BLaER1 treated with 17β-estradiol and CSF1 and Interleukin-3, amounts not matched to agents 10 nM and 100 nM (cell line): ENCODE results near the gene FCRL2.
"Not testable (repeated sequence)": the region's sequence is repeated elsewhere in the genome, so short reads cannot be mapped to it uniquely, and the experiment has no call there.

Source experiments
- H3K27ac ChIP-seq, 11 experiments: shearing (Covaris generic); formaldehyde crosslinking; 2 replicates each; pipeline ENCODE4 v1.8.1; 2022
- H3K27me3 ChIP-seq, 11 experiments: shearing (Covaris generic); formaldehyde crosslinking; 2 replicates each; pipeline ENCODE4 v1.8.1; 2022
- H3K36me3 ChIP-seq, 11 experiments: shearing (Covaris generic); formaldehyde crosslinking; 2 replicates each; pipeline ENCODE4 v1.8.1; 2022
- H3K4me1 ChIP-seq, 10 experiments: shearing (Covaris generic); formaldehyde crosslinking; 2 replicates each; pipeline ENCODE4 v1.8.1; 2022
- H3K4me2 ChIP-seq, 11 experiments: shearing (Covaris generic); formaldehyde crosslinking; 2 replicates each; pipeline ENCODE4 v1.8.1; 2022
- H3K4me3 ChIP-seq, 10 experiments: shearing (Covaris generic); formaldehyde crosslinking; 2 replicates each; pipeline ENCODE4 v1.8.1; 2022
- H3K9ac ChIP-seq, 11 experiments: shearing (Covaris generic); formaldehyde crosslinking; 2 replicates each; pipeline ENCODE4 v1.8.1; 2022
- H3K9me3 ChIP-seq, 11 experiments: shearing (Covaris generic); formaldehyde crosslinking; replicated peaks in 1 of 11; 2 replicates each; pipeline ENCODE4 v1.8.1; 2022
- H4K20me1 ChIP-seq, 11 experiments: shearing (Covaris generic); formaldehyde crosslinking; 2 replicates each; pipeline ENCODE4 v1.8.1; 2022
- Cebpa-rat ChIP-seq, 11 experiments: shearing (Covaris generic); IDR thresholded peaks; 2 replicates each; pipeline ENCODE4 v1.8.1; 2022

The FCRL2 gene

GRCh38 chr1:157770442-157771043, 6.4 kb downstream of the FCRL2 start:
- H3K9ac ChIP-seq: no peak overlapping the region
- TF ChIP-seq Cebpa-rat (IDR thresholded peaks at IDR 0.05): no peak
- H3K36me3 ChIP-seq: no peaks in the 10 kb centered on the region
- H3K4me1 ChIP-seq: peaks cover 13 to 44% (median 30%) of the 10 kb centered on the region in 10 experiments
- H3K4me3 ChIP-seq: no peak overlapping the region
- H3K9me3 ChIP-seq: no peaks in the 10 kb centered on the region
- no peak overlapping the region for H3K27ac ChIP-seq
- peaks cover 0 to 77% (median 0%) of the 10 kb centered on the region in 11 experiments; a peak in 4 of 22 replicates for H3K27me3 ChIP-seq
- H4K20me1 ChIP-seq: peaks cover 0 to 6% (median 0%) of the 10 kb centered on the region in 11 experiments; a peak in 2 of 22 replicates
- H3K4me2 ChIP-seq: peak overlapping the region in 4 of 11 experiments; percentile 10 to 84 (median 36); a peak in 2 of 22 replicates

- H4K20me1 ChIP-seq: no peaks in the 10 kb centered on the region
- no peak for TF ChIP-seq Cebpa-rat (IDR thresholded peaks at IDR 0.05)
- H3K4me1 ChIP-seq: peaks cover 8 to 13% (median 11%) of the 10 kb centered on the region in 10 experiments; a peak in 19 of 20 replicates
- no peaks in the 10 kb centered on the region for H3K9me3 ChIP-seq
- no peak overlapping the region for H3K27ac ChIP-seq
- H3K9ac ChIP-seq: no peak overlapping the region
- H3K4me3 ChIP-seq: no peak overlapping the region
- no peaks in the 10 kb centered on the region for H3K36me3 ChIP-seq
- H3K27me3 ChIP-seq: peaks cover 0 to 54% (median 0%) of the 10 kb centered on the region in 11 experiments; a peak in 4 of 22 replicates
- peak overlapping the region in 5 of 11 experiments; percentile 23 to 48 (median 40); a peak in 6 of 22 replicates for H3K4me2 ChIP-seq
Observed at GRCh38 chr1:157766792-157767191, 10.1 kb downstream of the FCRL2 start.

- H3K27me3 ChIP-seq: no peaks in the 10 kb centered on the region
- H3K4me2 ChIP-seq: peak overlapping the region in 3 of 11 experiments; percentile 19 to 35 (median 20); a peak in 3 of 22 replicates
- no peaks in the 10 kb centered on the region for H4K20me1 ChIP-seq
- no peak overlapping the region for H3K4me3 ChIP-seq
- no peaks in the 10 kb centered on the region for H3K36me3 ChIP-seq
- peaks cover 0 to 8% (median 4%) of the 10 kb centered on the region in 10 experiments; a peak in 6 of 20 replicates for H3K4me1 ChIP-seq
- TF ChIP-seq Cebpa-rat (IDR thresholded peaks at IDR 0.05): no peak
- H3K9ac ChIP-seq: no peak overlapping the region
- H3K27ac ChIP-seq: no peak overlapping the region
- peaks cover 20 to 33% (median 29%) of the 10 kb centered on the region in 11 experiments for H3K9me3 ChIP-seq
Observed at GRCh38 chr1:157758018-157758417, 18.9 kb downstream of the FCRL2 start.

GRCh38 chr1:157753611-157754010, 23.3 kb downstream of the FCRL2 start:
- H3K9ac ChIP-seq: no peak overlapping the region
- H3K9me3 ChIP-seq: peaks cover 2 to 15% (median 12%) of the 10 kb centered on the region in 11 experiments; a peak in 21 of 22 replicates
- H3K27ac ChIP-seq: no peak overlapping the region
- TF ChIP-seq Cebpa-rat (IDR thresholded peaks at IDR 0.05): no peak
- H3K36me3 ChIP-seq: no peaks in the 10 kb centered on the region
- H3K4me3 ChIP-seq: no peak overlapping the region
- no peaks in the 10 kb centered on the region for H3K27me3 ChIP-seq
- peaks cover 0 to 8% (median 4%) of the 10 kb centered on the region in 10 experiments; a peak in 6 of 20 replicates for H3K4me1 ChIP-seq
- no peaks in the 10 kb centered on the region for H4K20me1 ChIP-seq
- H3K4me2 ChIP-seq: no peak overlapping the region

- H3K4me2 ChIP-seq: no peak overlapping the region
- H3K4me3 ChIP-seq: no peak overlapping the region
- no peak for TF ChIP-seq Cebpa-rat (IDR thresholded peaks at IDR 0.05)
- no peaks in the 10 kb centered on the region for H4K20me1 ChIP-seq
- H3K27me3 ChIP-seq: no peaks in the 10 kb centered on the region
- no peaks in the 10 kb centered on the region for H3K9me3 ChIP-seq
- H3K9ac ChIP-seq: no peak overlapping the region
- no peak overlapping the region for H3K27ac ChIP-seq
- 0 out of 20 replicates have a peak, but pooled peaks cover 0 to 4% (median 0%) of the 10 kb centered on the region in 10 experiments for H3K4me1 ChIP-seq
- H3K36me3 ChIP-seq: no peaks in the 10 kb centered on the region
Observed at GRCh38 chr1:157751283-157751682, 25.6 kb downstream of the FCRL2 start.

GRCh38 chr1:157748262-157748817, 28.6 kb downstream of the FCRL2 start:
- 0 out of 20 replicates have a peak, but pooled peaks cover 0 to 4% (median 0%) of the 10 kb centered on the region in 10 experiments for H3K4me1 ChIP-seq
- H3K9ac ChIP-seq: no peak overlapping the region
- no peak overlapping the region for H3K4me2 ChIP-seq
- no peak for TF ChIP-seq Cebpa-rat (IDR thresholded peaks at IDR 0.05)
- H3K27ac ChIP-seq: no peak overlapping the region
- no peaks in the 10 kb centered on the region for H3K27me3 ChIP-seq
- H4K20me1 ChIP-seq: no peaks in the 10 kb centered on the region
- H3K36me3 ChIP-seq: no peaks in the 10 kb centered on the region
- no peak overlapping the region for H3K4me3 ChIP-seq
- no peaks in the 10 kb centered on the region for H3K9me3 ChIP-seq

GRCh38 chr1:157739229-157739901, 37.6 kb downstream of the FCRL2 start:
- H3K27me3 ChIP-seq: no peaks in the 10 kb centered on the region
- no peak overlapping the region for H3K27ac ChIP-seq
- peaks cover 0 to 5% (median 0%) of the 10 kb centered on the region in 11 experiments; a peak in 2 of 22 replicates for H3K9me3 ChIP-seq
- H3K36me3 ChIP-seq: no peaks in the 10 kb centered on the region
- H3K4me2 ChIP-seq: no peak overlapping the region
- H4K20me1 ChIP-seq: no peaks in the 10 kb centered on the region
- peaks cover 0 to 12% (median under 1%) of the 10 kb centered on the region in 10 experiments; a peak in 8 of 20 replicates for H3K4me1 ChIP-seq
- H3K4me3 ChIP-seq: no peak overlapping the region
- no peak overlapping the region for H3K9ac ChIP-seq
- no peak for TF ChIP-seq Cebpa-rat (IDR thresholded peaks at IDR 0.05)

- H3K27me3 ChIP-seq, H3K36me3 ChIP-seq, H3K4me3 ChIP-seq, H3K4me2 ChIP-seq, H3K9ac ChIP-seq, H4K20me1 ChIP-seq, H3K27ac ChIP-seq: not testable (repeated sequence)
- peaks cover 0 to 18% (median 7%) of the 10 kb centered on the region in 11 experiments; a peak in 9 of 22 replicates for H3K9me3 ChIP-seq
- peaks cover 0 to 33% (median 2%) of the 10 kb centered on the region in 10 experiments; a peak in 8 of 20 replicates for H3K4me1 ChIP-seq
Observed at GRCh38 chr1:157735991-157736390, 40.9 kb downstream of the FCRL2 start.

GRCh38 chr1:157734321-157734720, 42.6 kb downstream of the FCRL2 start:
- peak overlapping the region in 4 of 11 experiments; percentile 46 to 85 (median 72); a peak in 6 of 22 replicates for H3K27ac ChIP-seq
- no peaks in the 10 kb centered on the region for H3K36me3 ChIP-seq
- H3K4me3 ChIP-seq: no peak overlapping the region
- no peaks in the 10 kb centered on the region for H3K27me3 ChIP-seq
- H3K9me3 ChIP-seq: peaks cover 0 to 18% (median 7%) of the 10 kb centered on the region in 11 experiments; a peak in 9 of 22 replicates
- peak overlapping the region in 8 of 11 experiments; percentile 2 to 81 (median 34); a peak in 10 of 22 replicates for H3K4me2 ChIP-seq
- H4K20me1 ChIP-seq: no peaks in the 10 kb centered on the region
- peaks cover 0 to 33% (median 2%) of the 10 kb centered on the region in 10 experiments; a peak in 8 of 20 replicates for H3K4me1 ChIP-seq
- H3K9ac ChIP-seq: peak overlapping the region in 3 of 11 experiments; percentile 28 to 59 (median 44); a peak in 4 of 22 replicates
- TF ChIP-seq Cebpa-rat (IDR thresholded peaks at IDR 0.05): 0 out of 22 replicates have a peak, but pooled peaks of 1 of the 11 experiments have one; percentile 12
